ENCODE results near the gene ZNF346. TPM values are rescaled to one million over a fixed set of nuclear protein-coding genes. Genes with fewer than 3 reads are reported as not detected.

The ZNF346 gene
- total and polyA plus RNA-seq, 3 donors from 2014 or later = 19.2 to 31.7 (median 31.1) TPM

DNA sequence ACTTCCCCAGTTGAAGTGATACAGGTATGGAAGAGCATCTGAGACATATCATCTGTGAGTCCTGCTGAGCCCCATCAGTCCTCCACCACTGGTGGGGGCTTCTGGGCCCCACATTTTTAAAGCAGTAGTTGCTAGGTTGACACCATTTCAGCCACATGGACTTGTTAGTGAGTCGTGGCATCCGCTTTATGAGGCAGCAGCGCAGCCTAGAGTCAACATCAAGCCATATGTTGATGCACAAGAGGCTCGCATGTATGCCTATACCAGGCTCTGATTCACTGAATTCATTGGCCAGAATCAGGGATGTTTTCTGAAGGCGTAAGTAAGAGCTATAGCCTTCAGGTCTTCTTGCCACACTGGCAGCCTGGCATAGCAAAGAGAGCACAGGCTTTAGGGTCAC lies 26.8 kb downstream of the ZNF346 start:
- H3K36me3 ChIP-seq (ENCODE audit: low read depth, missing control alignments) = no peaks in the 10 kb centered on the region
- DNase-seq = no peak
- intact Hi-C loops (cut with DNase I; ENCODE audit: low total_unique reads) = no loop called here
- no peak for TF ChIP-seq POLR2A (IDR thresholded peaks at IDR 0.05)
- TF ChIP-seq, protein P1, sequence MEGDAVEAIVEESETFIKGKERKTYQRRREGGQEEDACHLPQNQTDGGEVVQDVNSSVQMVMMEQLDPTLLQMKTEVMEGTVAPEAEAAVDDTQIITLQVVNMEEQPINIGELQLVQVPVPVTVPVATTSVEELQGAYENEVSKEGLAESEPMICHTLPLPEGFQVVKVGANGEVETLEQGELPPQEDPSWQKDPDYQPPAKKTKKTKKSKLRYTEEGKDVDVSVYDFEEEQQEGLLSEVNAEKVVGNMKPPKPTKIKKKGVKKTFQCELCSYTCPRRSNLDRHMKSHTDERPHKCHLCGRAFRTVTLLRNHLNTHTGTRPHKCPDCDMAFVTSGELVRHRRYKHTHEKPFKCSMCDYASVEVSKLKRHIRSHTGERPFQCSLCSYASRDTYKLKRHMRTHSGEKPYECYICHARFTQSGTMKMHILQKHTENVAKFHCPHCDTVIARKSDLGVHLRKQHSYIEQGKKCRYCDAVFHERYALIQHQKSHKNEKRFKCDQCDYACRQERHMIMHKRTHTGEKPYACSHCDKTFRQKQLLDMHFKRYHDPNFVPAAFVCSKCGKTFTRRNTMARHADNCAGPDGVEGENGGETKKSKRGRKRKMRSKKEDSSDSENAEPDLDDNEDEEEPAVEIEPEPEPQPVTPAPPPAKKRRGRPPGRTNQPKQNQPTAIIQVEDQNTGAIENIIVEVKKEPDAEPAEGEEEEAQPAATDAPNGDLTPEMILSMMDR (IDR thresholded peaks at IDR 0.05) = no peak
- WGBS, 2 donors = 89 to 93% methylated on average over 4 to 5 of the region's 5 CpGs
- H3K27me3 ChIP-seq = no peaks in the 10 kb centered on the region
- no peak overlapping the region for H3K27ac ChIP-seq
- no peaks in the 10 kb centered on the region for H3K9me3 ChIP-seq
- no peaks in the 10 kb centered on the region for H3K4me1 ChIP-seq
- no peak overlapping the region for H3K4me3 ChIP-seq

DNA sequence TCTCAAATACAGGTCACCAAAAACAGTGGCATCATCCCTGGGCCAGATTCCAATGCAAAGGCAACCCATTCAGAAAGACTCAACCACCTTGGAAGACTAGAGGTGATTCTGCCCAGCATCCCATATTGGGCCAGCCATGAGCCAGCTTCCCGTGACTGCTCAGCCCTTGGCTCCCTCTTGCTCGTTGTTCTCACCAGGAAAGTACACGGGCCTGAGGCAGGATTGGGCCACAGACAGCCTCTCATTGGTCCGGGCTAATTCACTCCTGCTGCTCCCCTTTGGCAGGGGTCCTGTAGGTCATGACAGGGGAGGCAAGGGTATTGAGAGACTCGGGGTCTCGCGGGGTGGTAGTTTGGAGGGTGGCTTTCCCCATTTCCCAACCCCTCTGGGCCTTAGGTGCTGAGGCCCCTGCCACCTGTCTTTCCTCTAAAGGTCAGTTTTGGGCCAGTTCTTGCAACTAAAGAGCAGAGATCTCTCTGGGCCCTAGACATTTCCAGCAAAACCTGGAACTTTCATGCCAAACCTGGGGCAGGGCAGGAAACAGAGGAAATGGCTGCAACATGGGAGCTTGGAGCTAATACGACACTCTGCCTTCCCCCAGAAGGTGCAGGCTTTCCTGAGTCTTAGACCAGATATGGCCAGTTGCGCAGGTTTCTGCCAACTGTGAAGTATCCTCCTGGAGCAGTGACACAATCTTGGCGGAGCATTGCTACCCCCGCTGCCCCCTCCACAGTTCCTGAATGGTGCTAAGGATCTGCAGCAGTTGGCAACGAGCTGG lies 42.2 kb downstream of the ZNF346 start:
- H3K36me3 ChIP-seq (ENCODE audit: low read depth, missing control alignments) = no peaks in the 10 kb centered on the region
- no peak for DNase-seq
- no peaks in the 10 kb centered on the region for H3K27me3 ChIP-seq
- WGBS, 2 donors = 87% methylated on average over 7 to 12 of the region's 12 CpGs
- H3K4me3 ChIP-seq = no peak overlapping the region
- no peak overlapping the region for H3K27ac ChIP-seq
- no peaks in the 10 kb centered on the region for H3K9me3 ChIP-seq
- no peaks in the 10 kb centered on the region for H3K4me1 ChIP-seq
- intact Hi-C loops (cut with DNase I; ENCODE audit: low total_unique reads) = no loop called here
- no peak for TF ChIP-seq POLR2A (IDR thresholded peaks at IDR 0.05)

DNA sequence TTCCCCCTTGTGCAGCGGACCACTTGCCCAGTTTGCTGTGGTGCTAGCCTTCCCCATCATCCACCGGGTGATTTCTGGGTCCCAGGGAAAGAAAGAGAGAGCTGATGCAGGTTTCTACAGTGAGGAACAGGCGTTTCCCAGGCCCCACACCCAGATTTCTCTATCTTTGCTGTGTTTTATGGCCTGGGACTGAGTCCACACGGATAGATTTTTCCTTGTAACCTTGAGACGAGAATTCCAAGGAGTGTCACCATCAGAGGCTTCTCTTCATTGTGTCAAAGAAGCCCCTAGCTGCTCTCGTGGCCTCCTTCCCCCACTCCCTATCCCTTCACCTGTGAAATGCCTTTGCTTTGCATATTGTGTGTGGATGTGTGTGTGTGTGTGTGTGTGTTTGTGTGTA lies 43.0 kb downstream of the ZNF346 start:
- no peaks in the 10 kb centered on the region for H3K36me3 ChIP-seq (ENCODE audit: low read depth, missing control alignments)
- H3K27me3 ChIP-seq = no peaks in the 10 kb centered on the region
- H3K27ac ChIP-seq = no peak overlapping the region
- 78 to 79% methylated on average over 6 of the region's 6 CpGs for WGBS, 2 donors
- intact Hi-C loops (cut with DNase I; ENCODE audit: low total_unique reads) = no loop called here
- no peak overlapping the region for H3K4me3 ChIP-seq
- no peak for TF ChIP-seq POLR2A (IDR thresholded peaks at IDR 0.05)
- TF ChIP-seq, protein P1 (IDR thresholded peaks at IDR 0.05) = no peak
- no peak for DNase-seq
- no peaks in the 10 kb centered on the region for H3K9me3 ChIP-seq
- H3K4me1 ChIP-seq = no peaks in the 10 kb centered on the region

DNA sequence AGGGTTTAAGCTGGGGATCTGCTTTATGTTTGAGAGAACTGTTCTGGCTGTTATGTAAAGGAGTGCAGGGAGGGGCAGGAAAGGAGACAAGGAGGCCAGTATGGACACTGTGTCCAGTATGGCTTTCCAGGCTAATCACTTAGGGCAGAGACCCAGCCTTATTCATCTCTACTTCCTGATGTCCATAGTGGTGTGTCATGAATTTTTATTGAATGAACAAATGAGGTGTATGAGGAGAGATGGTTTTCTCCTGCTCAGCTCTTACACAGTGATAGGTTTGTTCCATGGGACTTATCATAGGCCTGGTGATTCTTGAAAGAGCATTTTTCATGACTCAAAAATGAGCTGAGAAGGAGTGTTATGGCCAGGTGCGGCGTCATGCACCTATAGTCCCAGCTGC lies 43.7 kb downstream of the ZNF346 start:
- Histone ChIP-seq H3K36me3 (ENCODE audit: low read depth, missing control alignments) (no peaks in the 10 kb centered on the region), H3K27me3 (no peaks in the 10 kb centered on the region), H3K4me1 (no peaks in the 10 kb centered on the region), H3K9me3 (no peaks in the 10 kb centered on the region), H3K4me3 (no peak overlapping the region), H3K27ac (no peak overlapping the region)
- WGBS, 2 donors = 81 to 96% methylated on average over 2 of the region's 2 CpGs
- intact Hi-C loops (cut with DNase I; ENCODE audit: low total_unique reads) = no loop called here
- no peak for TF ChIP-seq POLR2A (IDR thresholded peaks at IDR 0.05)
- TF ChIP-seq, protein P1 (IDR thresholded peaks at IDR 0.05) = no peak
- DNase-seq = no peak

DNA sequence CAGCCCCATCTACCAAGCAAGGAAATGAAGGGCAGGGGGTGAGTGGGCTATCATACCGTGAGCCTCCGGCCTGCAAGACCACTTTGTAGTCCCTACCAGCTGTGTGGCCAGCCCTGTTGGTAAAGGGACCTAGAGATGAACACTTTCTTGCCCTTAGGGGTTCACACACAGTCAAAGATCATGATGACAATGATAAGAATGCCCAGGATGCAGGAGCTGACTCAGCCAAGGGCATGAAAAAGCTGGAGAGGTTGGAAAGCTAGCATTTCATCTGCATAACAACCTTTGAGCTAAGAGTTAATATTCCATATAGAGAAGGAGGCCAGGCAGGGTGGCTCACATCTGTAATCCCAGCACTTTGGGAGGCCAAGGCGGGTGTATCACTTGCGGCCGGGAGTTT lies 45.0 kb downstream of the ZNF346 start:
- TF ChIP-seq POLR2A (IDR thresholded peaks at IDR 0.05) = no peak
- TF ChIP-seq, protein P1 (IDR thresholded peaks at IDR 0.05) = no peak
- H3K4me1 ChIP-seq = no peaks in the 10 kb centered on the region
- DNase-seq = no peak
- H3K27ac ChIP-seq = no peak overlapping the region
- no peaks in the 10 kb centered on the region for H3K36me3 ChIP-seq (ENCODE audit: low read depth, missing control alignments)
- 93 to 97% methylated on average over 5 of the region's 5 CpGs for whole genome bisulfite sequencing, 2 donors
- H3K4me3 ChIP-seq = no peak overlapping the region
- no peaks in the 10 kb centered on the region for H3K27me3 ChIP-seq
- H3K9me3 ChIP-seq = no peaks in the 10 kb centered on the region
- intact Hi-C loops (cut with DNase I; ENCODE audit: low total_unique reads) = no loop called here

All from testis (tissue), 3 donors.